Lower lobe of right lung (tissue), 2 donors: ENCODE measurements around the gene AP3D1. TPM values are rescaled to one million over a fixed set of nuclear protein-coding genes. Genes with fewer than 3 reads are reported as not detected.
A peak's percentile ranks its signal among the peaks of the same experiment; 100 is the strongest.

Experiments
- ATAC-seq, 2 donors: fragments of 200-7000 bp; cut with Tn5 transposase; one replicate each; pipeline ENCODE4 v1.9.1; 2020 to 2022; ENCODE audit warnings: mild to moderate bottlenecking in 2 of 2, moderate library complexity in 2 of 2
- DNase-seq: peaks from one replicate; pipeline ENCODE4 v3.0.0-alpha.2; 2020
- H3K27ac ChIP-seq: fragments of 200-600 bp; one replicate; pipeline ENCODE4 v1.8.0; 2022
- H3K27me3 ChIP-seq: fragments of 200-600 bp; one replicate; pipeline ENCODE4 v1.8.0; 2022; ENCODE audit warnings: low read depth
- H3K36me3 ChIP-seq: fragments of 200-600 bp; one replicate; pipeline ENCODE4 v1.8.0; 2022; ENCODE audit warnings: mild to moderate bottlenecking
- H3K4me1 ChIP-seq: fragments of 200-600 bp; one replicate; pipeline ENCODE4 v1.8.0; 2022
- H3K4me3 ChIP-seq: fragments of 200-600 bp; one replicate; pipeline ENCODE4 v1.8.0; 2022; ENCODE audit warnings: mild to moderate bottlenecking
- H3K9me3 ChIP-seq: fragments of 200-600 bp; one replicate; pipeline ENCODE4 v1.8.0; 2022
- intact Hi-C: fragments of 100-400 bp; cut with DNase I; formaldehyde crosslinking; loops from one replicate; pipeline ENCODE4 v1.11.0; 2022
- total RNA-seq: library from RNA; stranded (reverse); fragmentation: NEBNext Ultra II Directional; extraction: Animal tissue kit (Norgen Biotek cat#: 25700); gene quantifications from one replicate; pipeline ENCODE4 v1.2.1, GENCODE V29; 2021
- TF ChIP-seq, protein P1 (sequence below): fragments of 200-600 bp; IDR thresholded peaks from one replicate; pipeline ENCODE4 v1.8.0; 2022; ENCODE audit warnings: antibody characterized with exemption, mild to moderate bottlenecking
- donor health status: DM: no; HTN: yes; CAD: no; lungs with severe emphysema.

Gene AP3D1
- total RNA-seq, 1 donor from 2014 or later: 99.5 TPM

DNA sequence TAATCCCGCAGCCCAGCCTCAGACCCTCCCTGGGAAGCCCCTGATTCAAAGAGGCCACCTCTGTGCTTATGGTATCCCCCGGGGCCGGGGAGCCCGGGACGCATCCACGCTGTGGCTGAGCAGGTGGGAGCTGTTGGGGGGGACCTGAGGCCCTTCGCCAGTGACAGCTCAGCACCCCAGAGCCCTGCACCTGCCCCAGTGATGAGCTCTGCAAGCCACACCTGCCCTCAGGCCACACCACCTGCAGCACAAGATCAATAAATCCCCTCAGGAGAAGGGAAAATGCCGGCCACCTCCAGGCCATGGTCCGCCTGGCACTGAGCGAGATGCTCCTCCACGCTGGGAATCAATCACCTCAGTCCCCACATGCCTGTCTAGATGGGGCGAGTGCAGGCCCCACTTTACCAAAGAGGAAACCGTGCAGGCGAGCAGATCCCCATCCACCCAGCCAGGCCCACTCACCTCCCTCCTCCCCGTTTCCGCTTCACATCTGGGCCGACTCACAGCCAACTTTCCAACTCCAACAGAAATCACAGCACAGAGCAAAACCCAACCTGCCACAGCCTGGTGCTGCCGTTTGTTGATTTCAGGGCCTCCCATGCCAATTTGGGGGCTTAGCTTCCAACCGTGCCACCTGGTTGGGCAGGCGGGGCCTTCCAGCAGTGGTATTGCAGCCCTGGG, 68.1 kb downstream of the AP3D1 start:
- H3K27ac ChIP-seq: peak overlapping the region; percentile 78
- DNase-seq (no peak), ATAC-seq (peak; percentile 2 to 13)
- H3K9me3 ChIP-seq: no peaks in the 10 kb centered on the region
- no peaks in the 10 kb centered on the region for H3K27me3 ChIP-seq
- peaks cover 62% of the 10 kb centered on the region for H3K4me1 ChIP-seq
- intact Hi-C loops: no loop called here
- TF ChIP-seq, protein P1, sequence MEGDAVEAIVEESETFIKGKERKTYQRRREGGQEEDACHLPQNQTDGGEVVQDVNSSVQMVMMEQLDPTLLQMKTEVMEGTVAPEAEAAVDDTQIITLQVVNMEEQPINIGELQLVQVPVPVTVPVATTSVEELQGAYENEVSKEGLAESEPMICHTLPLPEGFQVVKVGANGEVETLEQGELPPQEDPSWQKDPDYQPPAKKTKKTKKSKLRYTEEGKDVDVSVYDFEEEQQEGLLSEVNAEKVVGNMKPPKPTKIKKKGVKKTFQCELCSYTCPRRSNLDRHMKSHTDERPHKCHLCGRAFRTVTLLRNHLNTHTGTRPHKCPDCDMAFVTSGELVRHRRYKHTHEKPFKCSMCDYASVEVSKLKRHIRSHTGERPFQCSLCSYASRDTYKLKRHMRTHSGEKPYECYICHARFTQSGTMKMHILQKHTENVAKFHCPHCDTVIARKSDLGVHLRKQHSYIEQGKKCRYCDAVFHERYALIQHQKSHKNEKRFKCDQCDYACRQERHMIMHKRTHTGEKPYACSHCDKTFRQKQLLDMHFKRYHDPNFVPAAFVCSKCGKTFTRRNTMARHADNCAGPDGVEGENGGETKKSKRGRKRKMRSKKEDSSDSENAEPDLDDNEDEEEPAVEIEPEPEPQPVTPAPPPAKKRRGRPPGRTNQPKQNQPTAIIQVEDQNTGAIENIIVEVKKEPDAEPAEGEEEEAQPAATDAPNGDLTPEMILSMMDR: no peak
- H3K36me3 ChIP-seq: peaks cover 65% of the 10 kb centered on the region
- peak overlapping the region; percentile 52 for H3K4me3 ChIP-seq

- H3K4me3 ChIP-seq: peak overlapping the region; percentile 52
- H3K9me3 ChIP-seq: no peaks in the 10 kb centered on the region
- peaks cover 52% of the 10 kb centered on the region for H3K4me1 ChIP-seq
- intact Hi-C loops: no loop called here
- peak overlapping the region; percentile 78 for H3K27ac ChIP-seq
- no peaks in the 10 kb centered on the region for H3K27me3 ChIP-seq
- peaks cover 77% of the 10 kb centered on the region for H3K36me3 ChIP-seq
- DNase-seq (peak; percentile 85), ATAC-seq (peak; percentile 49 to 72)
- TF ChIP-seq, protein P1: no peak
These were observed 69.2 kb downstream of the AP3D1 start for GRCh38 chr19:2081873-2082810.

- Histone ChIP-seq H3K27me3 (no peaks in the 10 kb centered on the region), H3K9me3 (no peaks in the 10 kb centered on the region), H3K36me3 (peaks cover 94% of the 10 kb centered on the region), H3K4me1 (peaks cover 35% of the 10 kb centered on the region), H3K4me3 (no peak overlapping the region), H3K27ac (no peak overlapping the region)
- DNase-seq (no peak), ATAC-seq (no peak)
- TF ChIP-seq, protein P1: no peak
- intact Hi-C loops: no loop called here
These were observed 70.9 kb downstream of the AP3D1 start for GRCh38 chr19:2080336-2080988.

- no peak overlapping the region for H3K4me3 ChIP-seq
- H3K36me3 ChIP-seq: peaks cover 97% of the 10 kb centered on the region
- intact Hi-C loops: loop anchor here (10.0 kb wide), 1 partner anchor 65 kb away; the partner anchor contains the start of gene BTBD2
- DNase-seq: no peak
- TF ChIP-seq, protein P1: no peak
- H3K9me3 ChIP-seq: no peaks in the 10 kb centered on the region
- no peaks in the 10 kb centered on the region for H3K27me3 ChIP-seq
- no peak overlapping the region for H3K27ac ChIP-seq
- peaks cover 34% of the 10 kb centered on the region for H3K4me1 ChIP-seq
- ATAC-seq: no peak
These were observed 71.5 kb downstream of the AP3D1 start for GRCh38 chr19:2079865-2080301.
